ENCODE results near the gene MUC16. TPM values are rescaled to one million over a fixed set of nuclear protein-coding genes. Genes with fewer than 3 reads are reported as not detected.

MUC16 gene
- total RNA-seq, 2 experiments from 2014 or later, result under 0.01 TPM; not detected in 1

DNA sequence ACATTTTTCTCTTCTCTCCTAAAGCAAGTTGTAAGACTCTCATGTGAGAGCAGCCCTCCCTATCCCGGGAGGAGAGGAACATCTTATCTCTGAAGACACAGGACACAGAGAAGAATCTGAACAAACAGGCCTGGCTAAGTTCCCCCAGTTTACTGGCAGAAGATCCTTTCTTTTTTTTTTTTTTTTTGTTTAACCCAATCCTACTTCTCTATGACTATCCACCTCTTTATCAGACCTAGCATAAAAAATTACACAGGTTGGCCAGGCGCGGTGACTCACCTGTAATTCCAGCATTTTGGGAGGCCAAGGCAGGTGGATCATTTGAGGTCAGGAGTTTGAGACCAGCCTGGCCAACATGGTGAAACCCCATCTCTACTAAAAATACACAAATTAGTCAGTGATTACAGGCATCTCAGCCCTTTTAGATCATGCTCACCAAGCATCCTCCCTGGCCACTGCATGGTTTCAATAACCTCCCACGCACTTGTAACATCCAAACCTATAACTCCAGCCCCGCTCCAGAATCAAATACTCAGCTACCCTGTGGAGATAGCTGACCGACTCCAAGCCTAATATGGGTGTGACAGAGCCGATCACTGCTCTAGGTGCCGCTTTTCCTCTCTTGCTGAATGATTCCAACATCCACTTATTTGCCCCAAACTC lies 27.3 kb upstream of the MUC16 start:
- no peak for DNase-seq
- Histone ChIP-seq H3K27me3 (ENCODE audit: control insufficient read depth in 1 of 2, insufficient read depth in 2 of 2, low read length in 2 of 2) (peaks cover 2 to 5% of the 10 kb centered on the region in 2 experiments), H3K9me3 (ENCODE audit: control insufficient read depth in 1 of 2, insufficient read depth in 1 of 2, low read length in 2 of 2) (no peaks in the 10 kb centered on the region), H3K4me3 (ENCODE audit: low read length) (no peak overlapping the region), H3K4me1 (ENCODE audit: insufficient read depth, low read length) (no peaks in the 10 kb centered on the region), H3K36me3 (ENCODE audit: insufficient read depth, low read length) (no peaks in the 10 kb centered on the region), H3K27ac (ENCODE audit: low read depth in 1 of 2, low read length in 2 of 2) (no peak overlapping the region)
- Mint-ChIP-seq H3K27ac (no peak overlapping the region), H3K27me3 (peaks cover 12% of the 10 kb centered on the region), H3K36me3 (ENCODE audit: low read depth) (no peaks in the 10 kb centered on the region), H3K4me1 (ENCODE audit: low read depth) (no peaks in the 10 kb centered on the region), H3K9me3 (no peaks in the 10 kb centered on the region), H3K4me3 (no peak overlapping the region)
- POLR2A ChIA-PET, result no interaction called here
- TF ChIP-seq, protein P1, sequence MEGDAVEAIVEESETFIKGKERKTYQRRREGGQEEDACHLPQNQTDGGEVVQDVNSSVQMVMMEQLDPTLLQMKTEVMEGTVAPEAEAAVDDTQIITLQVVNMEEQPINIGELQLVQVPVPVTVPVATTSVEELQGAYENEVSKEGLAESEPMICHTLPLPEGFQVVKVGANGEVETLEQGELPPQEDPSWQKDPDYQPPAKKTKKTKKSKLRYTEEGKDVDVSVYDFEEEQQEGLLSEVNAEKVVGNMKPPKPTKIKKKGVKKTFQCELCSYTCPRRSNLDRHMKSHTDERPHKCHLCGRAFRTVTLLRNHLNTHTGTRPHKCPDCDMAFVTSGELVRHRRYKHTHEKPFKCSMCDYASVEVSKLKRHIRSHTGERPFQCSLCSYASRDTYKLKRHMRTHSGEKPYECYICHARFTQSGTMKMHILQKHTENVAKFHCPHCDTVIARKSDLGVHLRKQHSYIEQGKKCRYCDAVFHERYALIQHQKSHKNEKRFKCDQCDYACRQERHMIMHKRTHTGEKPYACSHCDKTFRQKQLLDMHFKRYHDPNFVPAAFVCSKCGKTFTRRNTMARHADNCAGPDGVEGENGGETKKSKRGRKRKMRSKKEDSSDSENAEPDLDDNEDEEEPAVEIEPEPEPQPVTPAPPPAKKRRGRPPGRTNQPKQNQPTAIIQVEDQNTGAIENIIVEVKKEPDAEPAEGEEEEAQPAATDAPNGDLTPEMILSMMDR (IDR thresholded peaks at IDR 0.05), result no peak
- no peak for ATAC-seq (ENCODE audit: poor library complexity)
- intact Hi-C loops (cut with DNase I, micrococcal nuclease), result no loop called here
- CTCF ChIA-PET, result no interaction called here

DNA sequence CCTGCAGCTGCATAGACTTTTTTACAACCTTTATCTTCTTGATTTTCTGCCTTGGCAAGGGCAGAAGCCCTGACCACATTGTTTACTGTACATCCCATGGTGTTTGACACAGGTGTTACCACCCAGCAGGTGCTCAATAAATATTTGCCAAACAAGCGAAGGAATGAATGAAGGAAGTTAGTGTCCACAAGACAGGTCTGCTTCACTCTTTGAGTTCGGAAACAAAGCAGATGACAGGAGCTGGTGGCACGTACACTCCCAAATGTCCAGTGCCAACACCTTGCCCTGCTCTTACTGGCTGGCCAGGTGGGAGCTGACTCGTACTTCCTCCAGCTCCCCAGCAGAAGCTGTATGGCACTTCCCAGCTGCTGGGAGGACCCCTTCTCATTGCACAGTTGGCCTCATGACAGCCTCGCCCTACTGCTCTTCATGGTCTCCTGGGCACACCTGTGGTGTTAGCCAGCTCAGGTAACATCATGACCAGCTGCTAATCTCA lies 22.0 kb upstream of the MUC16 start:
- no peak for ATAC-seq (ENCODE audit: poor library complexity)
- intact Hi-C loops (cut with DNase I, micrococcal nuclease), result no loop called here
- CTCF ChIA-PET, result no interaction called here

DNA sequence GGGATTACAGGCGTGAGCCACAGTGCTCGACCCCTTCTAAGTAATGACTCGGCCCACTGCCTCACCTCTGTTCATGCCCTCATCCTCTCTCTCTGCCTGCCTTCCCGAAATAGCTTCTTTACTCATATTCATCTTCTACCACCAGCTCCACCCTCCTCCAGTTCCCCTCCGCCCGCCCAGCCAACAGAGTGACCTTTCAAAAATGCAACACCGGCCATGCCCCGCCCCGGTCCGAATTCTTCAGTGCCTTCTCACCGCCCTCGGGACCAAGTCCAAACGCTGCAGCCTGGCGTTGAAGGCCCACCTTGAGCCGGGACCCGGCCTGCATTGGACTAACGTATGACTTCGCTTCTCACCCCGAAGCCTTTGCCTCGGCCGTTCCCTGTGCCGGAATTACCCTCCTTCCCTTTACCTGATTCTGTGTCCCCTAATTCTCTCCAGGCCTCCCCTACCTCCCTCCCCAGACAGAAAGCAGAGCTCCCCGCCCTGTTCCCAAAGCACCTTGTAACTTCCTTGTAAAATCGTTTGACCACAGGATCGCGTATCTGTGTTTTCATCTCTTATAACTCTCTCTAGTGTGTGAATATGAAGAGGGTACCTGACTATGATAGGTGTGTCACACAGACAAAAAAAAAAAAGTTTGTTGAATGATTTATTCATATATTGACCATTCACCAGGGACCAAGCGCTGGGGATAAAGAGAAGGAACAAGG lies 8.1 kb upstream of the MUC16 start:
- TF ChIP-seq, protein P1 (IDR thresholded peaks at IDR 0.05), result no peak
- H3K27me3 ChIP-seq (ENCODE audit: control insufficient read depth in 1 of 2, insufficient read depth in 2 of 2, low read length in 2 of 2), result peaks cover 0 to 5% of the 10 kb centered on the region in 2 experiments
- CTCF ChIA-PET, result interaction anchor here (0.7 kb wide), 1 partner anchor 136 kb away, joined by 3 read pairs; no protein-coding TSS in a partner anchor
- Mint-ChIP-seq H3K27me3 (peaks cover 13% of the 10 kb centered on the region), H3K27ac (no peak overlapping the region), H3K36me3 (ENCODE audit: low read depth) (no peaks in the 10 kb centered on the region), H3K4me3 (no peak overlapping the region), H3K4me1 (ENCODE audit: low read depth) (no peaks in the 10 kb centered on the region), H3K9me3 (peaks cover 5% of the 10 kb centered on the region)
- H3K27ac ChIP-seq (ENCODE audit: low read depth in 1 of 2, low read length in 2 of 2), result no peak overlapping the region
- H3K9me3 ChIP-seq (ENCODE audit: control insufficient read depth in 1 of 2, insufficient read depth in 1 of 2, low read length in 2 of 2), result peaks cover 0 to 3% of the 10 kb centered on the region in 2 experiments
- no peaks in the 10 kb centered on the region for H3K36me3 ChIP-seq (ENCODE audit: insufficient read depth, low read length)
- H3K4me3 ChIP-seq (ENCODE audit: low read length), result no peak overlapping the region
- intact Hi-C loops (cut with DNase I, micrococcal nuclease), result no loop called here
- no peak for DNase-seq
- no peaks in the 10 kb centered on the region for H3K4me1 ChIP-seq (ENCODE audit: insufficient read depth, low read length)
- POLR2A ChIA-PET, result no interaction called here
- no peak for ATAC-seq (ENCODE audit: poor library complexity)

More for the DNA sequence above, 22.0 kb upstream of the MUC16 start:
- Histone ChIP-seq H3K27ac (ENCODE audit: low read depth in 1 of 2, low read length in 2 of 2) (no peak overlapping the region), H3K9me3 (ENCODE audit: control insufficient read depth in 1 of 2, insufficient read depth in 1 of 2, low read length in 2 of 2) (no peaks in the 10 kb centered on the region), H3K36me3 (ENCODE audit: insufficient read depth, low read length) (no peaks in the 10 kb centered on the region), H3K4me1 (ENCODE audit: insufficient read depth, low read length) (no peaks in the 10 kb centered on the region), H3K4me3 (ENCODE audit: low read length) (no peak overlapping the region), H3K27me3 (ENCODE audit: control insufficient read depth in 1 of 2, insufficient read depth in 2 of 2, low read length in 2 of 2) (peaks cover 0 to 2% of the 10 kb centered on the region in 2 experiments)
- Mint-ChIP-seq H3K9me3 (no peaks in the 10 kb centered on the region), H3K36me3 (ENCODE audit: low read depth) (no peaks in the 10 kb centered on the region), H3K27ac (no peak overlapping the region), H3K4me1 (ENCODE audit: low read depth) (no peaks in the 10 kb centered on the region), H3K4me3 (no peak overlapping the region), H3K27me3 (peaks cover 10% of the 10 kb centered on the region)
- TF ChIP-seq, protein P1 (IDR thresholded peaks at IDR 0.05), result no peak
- no peak for DNase-seq
- POLR2A ChIA-PET, result no interaction called here

All from CD4-positive, alpha-beta T cell (primary cell).